Body of pancreas (tissue), 4 donors: ENCODE results near the gene RTN4IP1.
"Not testable (repeated sequence)": the region's sequence is repeated elsewhere in the genome, so short reads cannot be mapped to it uniquely, and the experiment has no call there.

ENCODE experiments used
- CTCF ChIP-seq, 7 experiments: fragments of 450-650 bp in 4 of 7; fragments of 200-600 bp in 3 of 7; sonication (generic) in 3 of 7; IDR thresholded peaks; one replicate each; pipeline ENCODE4 v1.5.1; 2016 to 2019; ENCODE audit warnings: antibody characterized with exemption in 7 of 7
- POLR2A ChIP-seq, 3 donors: fragments of 450-650 bp; IDR thresholded peaks; one replicate each; pipeline ENCODE4 v1.6.1; 2016; ENCODE audit warnings: antibody characterized with exemption in 3 of 3, mild to moderate bottlenecking in 2 of 3

- TF ChIP-seq CTCF, POLR2A (IDR thresholded peaks at IDR 0.05): not testable (repeated sequence)
Observed at GRCh38 chr6:106559659-106560058, 69.6 kb downstream of the RTN4IP1 start.
